Naive thymus-derived CD4-positive, alpha-beta T cell (primary cell): ENCODE data around the gene PPP1R3D. TPM values are rescaled to one million over a fixed set of nuclear protein-coding genes. Genes with fewer than 3 reads are reported as not detected.

ENCODE experiments used
- ATAC-seq: fragments of 150-1000 bp; cut with Tn5 transposase; 2 replicates; pipeline ENCODE4 v1.10.0; 2021; ENCODE audit warnings: mild to moderate bottlenecking, moderate library complexity
- CTCF ChIA-PET: fragments of 350-600 bp; sonication (Branson Sonifier 250); formaldehyde crosslinking; loops from one replicate; lab custom pipeline; 2021; ENCODE audit warnings: antibody characterized with exemption; lab: Charles Lee
- POLR2A ChIA-PET: fragments of 350-600 bp; sonication (Branson Sonifier 250); formaldehyde crosslinking; loops from one replicate; lab custom pipeline; 2021; ENCODE audit warnings: antibody characterized with exemption, inconsistent platforms; lab: Charles Lee
- DNase-seq, 9 donors: peaks; one replicate each; pipeline versions ENCODE4 v3.0.0 to v3.0.0-alpha.2; 2020 to 2022; ENCODE audit warnings: mixed read lengths in 1 of 9
- H3K27ac ChIP-seq: one replicate; pipeline ENCODE4 v1.7.0; 2013; ENCODE audit warnings: mild to moderate bottlenecking, low read depth, low read length, moderate library complexity
- H3K27me3 ChIP-seq, 2 donors: one replicate each; pipeline ENCODE4 v1.7.0; 2013; ENCODE audit warnings: low read length in 2 of 2, mild to moderate bottlenecking in 2 of 2, moderate library complexity in 2 of 2; ENCODE audit not compliant: control insufficient read depth in 2 of 2, insufficient read depth in 2 of 2
- H3K36me3 ChIP-seq, 3 experiments: 1 replicate in 2 of 3; 2 replicates in 1 of 3; pipeline ENCODE4 v1.7.0; 2013; ENCODE audit warnings: low read length in 3 of 3, mild to moderate bottlenecking in 3 of 3, moderate library complexity in 1 of 3; ENCODE audit not compliant: insufficient read depth in 3 of 3, control insufficient read depth in 2 of 3
- H3K4me1 ChIP-seq, 2 donors: one replicate each; pipeline ENCODE4 v1.7.0; 2013; ENCODE audit warnings: low read length in 2 of 2, mild to moderate bottlenecking in 2 of 2, moderate library complexity in 1 of 2; ENCODE audit not compliant: control insufficient read depth in 2 of 2, insufficient read depth in 2 of 2
- H3K4me3 ChIP-seq: 2 replicates; pipeline ENCODE4 v1.7.0; 2013; ENCODE audit warnings: mild to moderate bottlenecking, low read length
- H3K9me3 ChIP-seq, 3 experiments: 1 replicate in 2 of 3; 2 replicates in 1 of 3; pipeline ENCODE4 v1.7.0; 2013; ENCODE audit warnings: low read length in 3 of 3; ENCODE audit not compliant: control insufficient read depth in 2 of 3
- H3K27ac Mint-ChIP-seq, 9 donors: one replicate each; pipeline ENCODE4 v1.8.0; 2020 to 2022; ENCODE audit warnings: mixed read lengths in 9 of 9, mild to moderate bottlenecking in 8 of 9, moderate library complexity in 5 of 9, inconsistent platforms in 2 of 9
- H3K27me3 Mint-ChIP-seq, 5 donors: one replicate each; pipeline ENCODE4 v1.8.0; 2021 to 2022; ENCODE audit warnings: mixed read lengths in 5 of 5, mild to moderate bottlenecking in 1 of 5
- H3K36me3 Mint-ChIP-seq, 5 donors: one replicate each; pipeline ENCODE4 v1.8.0; 2020 to 2022; ENCODE audit warnings: mixed read lengths in 5 of 5, mild to moderate bottlenecking in 3 of 5, inconsistent platforms in 1 of 5
- H3K4me1 Mint-ChIP-seq, 7 donors: one replicate each; pipeline ENCODE4 v1.8.0; 2020 to 2022; ENCODE audit warnings: mixed read lengths in 7 of 7, mild to moderate bottlenecking in 3 of 7, inconsistent platforms in 1 of 7
- H3K4me3 Mint-ChIP-seq, 10 donors: one replicate each; pipeline ENCODE4 v1.8.0; 2020 to 2022; ENCODE audit warnings: mild to moderate bottlenecking in 10 of 10, mixed read lengths in 10 of 10, moderate library complexity in 6 of 10, inconsistent platforms in 2 of 10
- H3K9me3 Mint-ChIP-seq, 11 donors: one replicate each; pipeline ENCODE4 v1.8.0; 2020 to 2022; ENCODE audit warnings: mixed read lengths in 11 of 11, mild to moderate bottlenecking in 4 of 11, inconsistent platforms in 1 of 11, moderate library complexity in 1 of 11
- intact Hi-C, 2 donors: fragments of 100-400 bp; cut with micrococcal nuclease; formaldehyde crosslinking; loops; one replicate each; pipeline ENCODE4 v1.15.1; 2023
- polyA plus RNA-seq, 2 donors: library from polyadenylated mRNA; unstranded; fragments of 300-500 nt; fragmentation: Illumina TruSeq; gene quantifications; one replicate each; pipeline ENCODE4 v1.2.3, GENCODE V29; 2021
- total RNA-seq, 6 experiments: library from RNA in 5 of 6; stranded (reverse) in 5 of 6; gene quantifications; 1 replicate in 5 of 6; 2 replicates in 1 of 6; pipeline ENCODE4 v1.2.3 and lab custom pipeline; 2021 to 2026

The PPP1R3D gene
- total and polyA plus RNA-seq, 7 experiments from 2014 or later: 1.6 to 11.8 (median 5.4) TPM

- Histone ChIP-seq H3K9me3 (no peaks in the 10 kb centered on the region), H3K4me1 (peaks cover 18 to 23% of the 10 kb centered on the region in 2 donors), H3K4me3 (peak overlapping the region; percentile 99), H3K27me3 (no peaks in the 10 kb centered on the region), H3K27ac (peak overlapping the region; percentile 79), H3K36me3 (peaks cover 6 to 9% (median 9%) of the 10 kb centered on the region in 3 experiments)
- DNase-seq (peak in 2 of 9 donors; percentile 5 to 6), ATAC-seq (no peak)
- H3K4me1 Mint-ChIP-seq: peaks cover 25 to 68% (median 47%) of the 10 kb centered on the region in 7 donors
- ChIA-PET CTCF (interaction anchor here (0.8 to 2.4 kb wide), 3 partner anchors 11 to 118 kb away, joined by 3 to 13 read pairs (median 12); no protein-coding TSS in a partner anchor), POLR2A (interaction anchor here (0.6 to 2.2 kb wide), 3 partner anchors 10 to 866 kb away, joined by 3 to 21 read pairs (median 4); no protein-coding TSS in a partner anchor)
- H3K27me3 Mint-ChIP-seq: no peaks in the 10 kb centered on the region
- peaks cover 0 to 13% (median 5%) of the 10 kb centered on the region in 5 donors for H3K36me3 Mint-ChIP-seq
- intact Hi-C loops: no loop called here
- H3K27ac Mint-ChIP-seq: peak overlapping the region in 7 of 9 donors; percentile 76 to 97 (median 87)
- peak overlapping the region; percentile 87 to 99 (median 96) for H3K4me3 Mint-ChIP-seq
- peaks cover 0 to 1% (median 0%) of the 10 kb centered on the region in 11 donors for H3K9me3 Mint-ChIP-seq
Measured at GRCh38 chr20:59939052-59939878, 840 bp downstream of the PPP1R3D start.

- Histone ChIP-seq H3K36me3 (peaks cover under 1 to 7% (median 3%) of the 10 kb centered on the region in 3 experiments), H3K27me3 (no peaks in the 10 kb centered on the region), H3K4me1 (peaks cover 20 to 23% of the 10 kb centered on the region in 2 donors), H3K27ac (no peak overlapping the region), H3K4me3 (no peak overlapping the region), H3K9me3 (no peaks in the 10 kb centered on the region)
- intact Hi-C loops: no loop called here
- POLR2A ChIA-PET: no interaction called here
- Mint-ChIP-seq H3K9me3 (peaks cover 0 to 1% (median 0%) of the 10 kb centered on the region in 11 donors), H3K27me3 (no peaks in the 10 kb centered on the region), H3K27ac (peak overlapping the region; percentile 76 to 90 (median 82)), H3K36me3 (peaks cover 0 to 11% (median 0%) of the 10 kb centered on the region in 5 donors), H3K4me3 (peak overlapping the region; percentile 72 to 97 (median 88)), H3K4me1 (peaks cover 25 to 67% (median 50%) of the 10 kb centered on the region in 7 donors)
- CTCF ChIA-PET: interaction anchor here (0.8 kb wide), 1 partner anchor 119 kb away, joined by 3 read pairs; no protein-coding TSS in a partner anchor
- DNase-seq (peak in 1 of 9 donors; percentile 7), ATAC-seq (no peak)
Measured at GRCh38 chr20:59938696-59939051, 1.4 kb downstream of the PPP1R3D start.

DNA sequence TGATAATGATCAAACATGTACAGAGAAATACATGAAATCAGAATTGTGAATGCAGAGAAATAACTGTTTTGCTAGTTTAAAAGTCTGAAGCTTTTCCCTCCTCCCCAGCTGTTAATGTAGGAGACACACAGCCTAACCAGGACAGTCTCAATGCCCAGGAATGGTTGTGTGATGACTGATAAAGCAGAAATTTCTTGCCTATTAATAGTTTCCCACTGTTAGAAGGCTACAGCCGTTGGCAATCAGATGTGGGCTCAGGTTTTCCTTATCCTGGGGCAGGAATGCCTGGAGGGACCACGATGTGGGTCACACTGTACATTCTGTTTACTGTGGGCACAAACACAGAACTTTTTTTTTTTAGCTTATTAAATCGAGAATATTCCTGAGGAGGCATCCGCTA is 1.9 kb downstream of the PPP1R3D start:
- Histone ChIP-seq H3K36me3 (peaks cover 0 to 3% (median 0%) of the 10 kb centered on the region in 3 experiments), H3K4me3 (no peak overlapping the region), H3K27me3 (no peaks in the 10 kb centered on the region), H3K4me1 (peaks cover 20 to 23% of the 10 kb centered on the region in 2 donors), H3K9me3 (no peaks in the 10 kb centered on the region), H3K27ac (no peak overlapping the region)
- Mint-ChIP-seq H3K27me3 (no peaks in the 10 kb centered on the region), H3K36me3 (peaks cover 0 to 11% (median 0%) of the 10 kb centered on the region in 5 donors), H3K27ac (peak overlapping the region in 8 of 9 donors; percentile 76 to 90 (median 83)), H3K9me3 (peaks cover 0 to 1% (median 0%) of the 10 kb centered on the region in 11 donors), H3K4me3 (peak overlapping the region; percentile 72 to 97 (median 88)), H3K4me1 (peaks cover 25 to 67% (median 50%) of the 10 kb centered on the region in 7 donors)
- ATAC-seq: no peak
- ChIA-PET POLR2A (no interaction called here), CTCF (interaction anchor here (0.8 kb wide), 1 partner anchor 119 kb away, joined by 3 read pairs; no protein-coding TSS in a partner anchor)
- DNase-seq: no peak
- intact Hi-C loops: no loop called here

DNA sequence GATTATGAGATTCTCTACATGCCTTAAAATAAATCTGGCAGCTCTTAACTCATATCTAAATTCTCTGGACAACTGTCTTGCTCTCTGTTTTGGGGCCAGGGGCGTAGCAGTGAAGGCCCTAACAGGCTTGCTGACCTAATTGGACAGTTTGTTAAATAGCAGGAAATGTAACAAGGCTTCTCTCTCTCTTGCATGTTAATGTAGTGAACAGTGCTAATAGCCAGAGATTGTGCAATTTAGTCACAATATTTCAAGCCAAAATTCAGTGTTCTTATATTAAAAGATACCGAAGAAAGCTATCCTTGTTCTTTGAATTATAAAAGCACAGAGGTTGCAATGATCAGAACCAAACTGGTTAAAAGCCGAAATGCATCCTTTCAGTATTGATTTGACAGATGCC is 3.0 kb downstream of the PPP1R3D start:
- ATAC-seq (no peak), DNase-seq (no peak)
- intact Hi-C loops: no loop called here
- CTCF ChIA-PET: no interaction called here
- Histone ChIP-seq H3K4me1 (peaks cover 19 to 23% of the 10 kb centered on the region in 2 donors), H3K27me3 (no peaks in the 10 kb centered on the region), H3K9me3 (no peaks in the 10 kb centered on the region), H3K36me3 (no peaks in the 10 kb centered on the region), H3K4me3 (no peak overlapping the region), H3K27ac (no peak overlapping the region)
- peak overlapping the region in 4 of 9 donors; percentile 20 to 56 (median 32) for H3K27ac Mint-ChIP-seq
- POLR2A ChIA-PET: interaction anchor here (1.0 kb wide), 1 partner anchor 15 kb away, joined by 4 read pairs; no protein-coding TSS in a partner anchor
- H3K9me3 Mint-ChIP-seq: peaks cover 0 to 1% (median 0%) of the 10 kb centered on the region in 11 donors
- H3K4me1 Mint-ChIP-seq: peaks cover 23 to 64% (median 48%) of the 10 kb centered on the region in 7 donors
- H3K27me3 Mint-ChIP-seq: no peaks in the 10 kb centered on the region
- peak overlapping the region in 2 of 10 donors; percentile 2 to 90 for H3K4me3 Mint-ChIP-seq
- H3K36me3 Mint-ChIP-seq: peaks cover 0 to 8% (median 0%) of the 10 kb centered on the region in 5 donors

GRCh38 chr20:59936409-59936808 is 3.7 kb downstream of the PPP1R3D start:
- Histone ChIP-seq H3K36me3 (no peaks in the 10 kb centered on the region), H3K27ac (peak overlapping the region; percentile 12), H3K9me3 (no peaks in the 10 kb centered on the region), H3K4me1 (peaks cover 11 to 16% of the 10 kb centered on the region in 2 donors), H3K27me3 (no peaks in the 10 kb centered on the region), H3K4me3 (no peak overlapping the region)
- intact Hi-C loops: no loop called here
- POLR2A ChIA-PET: interaction anchor here (1.0 kb wide), 1 partner anchor 16 kb away, joined by 4 read pairs; no protein-coding TSS in a partner anchor
- Mint-ChIP-seq H3K9me3 (peaks cover 0 to 1% (median 0%) of the 10 kb centered on the region in 11 donors), H3K36me3 (peaks cover 0 to 8% (median 0%) of the 10 kb centered on the region in 5 donors), H3K4me1 (peaks cover 15 to 62% (median 47%) of the 10 kb centered on the region in 7 donors), H3K27me3 (no peaks in the 10 kb centered on the region), H3K27ac (peak overlapping the region in 1 of 9 donors; percentile 47), H3K4me3 (no peak overlapping the region)
- no peak for ATAC-seq
- CTCF ChIA-PET: interaction anchor here (0.5 to 1.2 kb wide), 3 partner anchors 9 to 1517 kb away, joined by 4 to 6 read pairs (median 4); no protein-coding TSS in a partner anchor
- no peak for DNase-seq

DNA sequence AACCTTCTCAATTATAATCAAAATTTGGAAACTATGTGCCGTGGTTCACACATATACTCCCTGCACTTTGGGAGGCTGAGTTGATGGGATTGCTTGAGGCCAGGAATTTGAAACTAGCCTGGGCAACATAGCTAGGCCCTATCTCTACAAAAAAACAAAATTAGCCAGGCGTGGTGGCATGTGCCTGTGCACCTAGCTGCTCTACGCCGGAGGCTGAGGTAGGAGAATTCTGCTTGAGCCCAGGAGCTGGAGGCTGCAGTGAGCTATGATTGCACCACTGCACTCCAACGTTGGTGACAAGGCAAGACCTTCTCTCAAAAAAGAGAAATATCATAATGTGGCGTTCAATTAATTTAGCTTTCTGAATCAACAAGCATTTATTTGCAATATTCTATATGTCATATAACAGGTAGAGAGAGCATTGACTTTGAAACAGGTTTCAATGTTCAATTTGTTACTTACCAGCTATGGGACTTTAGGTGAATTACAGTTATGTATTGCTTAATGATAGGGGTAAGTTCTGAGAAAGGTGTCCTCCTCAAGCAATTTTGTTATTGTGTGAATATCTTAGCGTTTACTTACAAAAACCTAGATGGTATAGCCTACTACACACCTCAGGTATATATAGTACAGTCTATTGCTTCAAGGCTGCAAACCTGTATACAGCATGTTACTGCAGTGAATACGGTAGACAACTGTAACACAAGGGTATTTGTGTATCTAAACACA is 4.5 kb downstream of the PPP1R3D start:
- Mint-ChIP-seq H3K4me3 (peak overlapping the region in 2 of 10 donors; percentile 11 to 61), H3K36me3 (peaks cover 0 to 8% (median 0%) of the 10 kb centered on the region in 5 donors), H3K27me3 (no peaks in the 10 kb centered on the region), H3K4me1 (peaks cover 9 to 54% (median 41%) of the 10 kb centered on the region in 7 donors), H3K9me3 (peaks cover 0 to 1% (median 0%) of the 10 kb centered on the region in 11 donors), H3K27ac (peak overlapping the region in 2 of 9 donors; percentile 33 to 47)
- Histone ChIP-seq H3K9me3 (no peaks in the 10 kb centered on the region), H3K4me3 (no peak overlapping the region), H3K36me3 (no peaks in the 10 kb centered on the region), H3K27me3 (no peaks in the 10 kb centered on the region), H3K27ac (no peak overlapping the region), H3K4me1 (peaks cover 9 to 11% of the 10 kb centered on the region in 2 donors)
- CTCF ChIA-PET: interaction anchor here (1.0 to 1.2 kb wide), 2 partner anchors 10 to 13 kb away, joined by 4 read pairs; no protein-coding TSS in a partner anchor
- intact Hi-C loops: loop anchor here in 1 of 2 donors (2.0 kb wide), 1 partner anchor 13 kb away; no protein-coding TSS in a partner anchor
- POLR2A ChIA-PET: no interaction called here
- no peak for DNase-seq
- ATAC-seq: no peak
